GM19193 (cell line): ENCODE data around the gene MCMBP.
A peak's percentile ranks its signal among the peaks of the same experiment; 100 is the strongest.

Source experiments
- POLR2A ChIP-seq: IDR thresholded peaks from 4 replicates; pipeline ENCODE4 v1.6.1; 2011; ENCODE audit not compliant: insufficient read depth, insufficient read length; ENCODE audit errors: extremely low read depth

MCMBP gene

DNA sequence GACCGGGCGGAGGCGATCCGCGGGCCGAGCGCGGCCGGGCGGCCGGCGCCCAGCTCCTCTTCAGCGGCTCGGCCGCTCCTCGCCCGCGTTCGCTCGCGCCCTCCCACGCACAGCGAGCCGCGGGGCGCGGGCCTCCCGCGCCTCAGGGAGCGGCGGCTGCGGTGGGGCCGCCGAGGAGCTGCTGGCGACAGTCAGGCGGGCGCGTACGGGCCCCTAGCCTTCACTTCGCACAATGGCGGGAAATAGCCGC lies at the start of gene MCMBP:
TSS of gene MCMBP (minus strand) at position 234 of the 250 bp plus-strand sequence. CDS start 259 bp downstream, outside the sequence.
- peak; percentile 72 for TF ChIP-seq POLR2A

DNA sequence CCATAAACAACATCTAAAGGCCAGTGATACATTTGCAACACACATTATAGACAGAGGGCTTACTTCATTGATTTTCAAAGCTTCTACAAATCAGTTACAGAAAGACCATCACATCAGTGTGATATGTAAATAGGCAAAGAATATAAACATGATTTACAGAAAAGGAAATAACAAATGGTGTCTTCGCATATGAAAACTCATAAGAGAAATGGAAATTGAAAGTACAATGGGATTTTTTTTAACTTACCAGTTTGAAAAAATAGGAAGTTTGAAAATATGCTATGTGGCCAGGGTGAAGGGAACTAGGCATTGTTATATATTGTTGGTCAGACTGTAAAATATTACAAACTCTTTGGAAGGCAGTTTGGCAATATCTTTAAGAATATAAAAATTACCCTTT lies 47.2 kb upstream of the MCMBP start:
- no peak for TF ChIP-seq POLR2A

DNA sequence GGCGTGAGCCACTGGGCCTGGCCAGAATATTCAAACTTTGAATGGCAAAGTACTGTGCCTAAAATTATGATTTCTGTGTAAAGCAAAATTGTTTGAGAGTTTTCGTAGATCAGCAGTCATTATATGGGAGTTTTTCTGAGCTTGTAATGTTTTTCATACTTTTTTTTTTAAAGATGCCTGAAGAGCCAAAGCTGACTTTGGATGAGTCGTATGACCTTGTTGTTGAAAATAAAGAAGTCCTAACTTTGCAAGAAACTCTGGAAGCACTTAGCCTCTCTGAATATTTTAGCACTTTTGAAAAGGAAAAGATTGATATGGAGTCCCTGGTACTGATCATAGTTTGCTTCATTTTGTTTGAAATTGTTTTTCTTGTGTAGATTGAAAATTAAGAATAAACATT lies 46.6 kb upstream of the MCMBP start:
- no peak for TF ChIP-seq POLR2A

DNA sequence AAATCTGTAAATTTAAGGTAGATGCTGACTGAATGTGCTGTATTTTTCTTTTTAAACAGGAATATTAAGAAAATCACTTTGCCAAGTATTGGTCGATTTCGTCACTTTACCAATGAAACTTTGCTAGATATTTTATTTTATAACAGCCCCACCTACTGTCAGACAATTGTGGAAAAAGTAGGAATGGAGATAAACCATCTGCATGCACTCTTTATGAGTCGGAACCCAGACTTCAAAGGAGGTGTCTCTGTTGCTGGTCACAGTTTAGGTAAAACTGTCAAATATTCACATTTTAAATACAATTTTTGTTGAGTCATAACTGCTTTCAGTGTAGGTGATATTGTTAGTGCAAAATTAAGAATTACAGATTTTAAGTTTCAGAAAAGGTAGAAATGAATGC lies 45.1 kb upstream of the MCMBP start:
- TF ChIP-seq POLR2A, result no peak

DNA sequence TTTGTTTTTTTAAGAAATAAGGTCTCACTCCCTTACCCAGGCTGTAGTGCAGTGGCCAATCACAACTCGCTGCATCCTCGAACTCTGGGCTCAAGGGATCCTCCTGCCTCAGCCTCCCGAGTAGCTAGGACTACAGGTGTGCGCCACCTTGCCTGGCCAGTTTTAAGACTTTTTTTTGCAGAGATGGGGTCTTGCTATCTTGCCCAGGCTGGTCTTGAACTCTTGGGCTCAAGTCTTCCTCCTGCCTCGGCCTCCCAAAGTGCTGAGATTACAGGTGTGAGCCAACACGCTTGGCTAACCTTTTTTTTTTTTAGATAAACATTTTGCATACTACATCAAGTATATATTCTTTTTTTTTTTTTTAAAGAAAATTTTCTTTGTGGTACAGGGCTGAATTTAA lies 38.0 kb upstream of the MCMBP start:
- TF ChIP-seq POLR2A, result no peak

DNA sequence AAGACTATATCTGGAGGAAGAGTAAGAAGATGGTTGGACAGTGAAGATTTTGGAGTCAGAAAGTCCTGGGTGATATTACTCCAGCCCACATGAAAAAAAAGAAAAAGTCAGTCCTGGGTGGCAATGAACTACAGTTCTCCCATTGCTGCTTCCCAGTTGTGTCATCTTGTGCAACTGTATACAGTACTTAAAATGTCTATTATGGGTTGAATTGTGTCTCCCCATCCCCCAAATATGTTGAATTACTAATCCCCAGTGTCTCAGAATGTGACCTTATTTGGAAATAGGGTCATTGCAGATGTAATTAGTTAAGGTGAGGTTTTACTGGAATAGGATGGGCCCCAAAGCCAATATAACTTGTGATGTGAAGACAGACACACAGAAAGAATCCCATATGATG lies 35.5 kb upstream of the MCMBP start:
- no peak for TF ChIP-seq POLR2A

DNA sequence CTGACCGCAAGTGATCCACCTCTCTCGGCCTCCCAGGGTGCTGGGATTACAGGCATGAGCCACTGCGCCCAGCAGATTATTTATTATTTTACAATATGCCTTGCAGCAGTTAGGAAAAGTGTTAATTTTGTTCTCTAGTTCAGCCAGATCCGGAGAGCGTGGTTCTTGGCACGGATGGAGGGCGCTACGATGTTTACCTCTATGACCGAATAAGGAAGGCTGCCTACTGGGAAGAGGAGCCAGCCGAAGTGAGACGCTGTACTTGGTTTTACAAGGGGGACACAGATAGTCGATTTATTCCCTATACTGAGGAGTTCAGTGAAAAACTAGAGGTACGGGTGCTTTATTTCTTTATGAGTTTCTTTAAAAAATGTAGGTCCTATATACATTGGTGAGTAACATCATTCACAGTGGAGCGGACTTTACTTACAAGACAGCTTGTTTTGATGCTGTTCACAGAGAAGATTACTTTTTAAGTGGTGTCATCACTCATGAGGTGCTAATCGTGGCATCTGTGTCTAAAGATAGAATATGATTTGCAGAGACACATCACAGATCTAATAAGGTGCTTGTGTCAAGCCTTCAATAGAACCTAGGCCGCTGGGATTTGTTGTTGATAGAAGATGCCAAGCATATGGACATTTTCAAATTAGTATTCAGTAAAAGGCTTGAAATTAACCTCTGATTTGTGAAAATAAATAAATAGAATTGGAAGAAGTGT lies 31.5 kb upstream of the MCMBP start:
- no peak for TF ChIP-seq POLR2A

DNA sequence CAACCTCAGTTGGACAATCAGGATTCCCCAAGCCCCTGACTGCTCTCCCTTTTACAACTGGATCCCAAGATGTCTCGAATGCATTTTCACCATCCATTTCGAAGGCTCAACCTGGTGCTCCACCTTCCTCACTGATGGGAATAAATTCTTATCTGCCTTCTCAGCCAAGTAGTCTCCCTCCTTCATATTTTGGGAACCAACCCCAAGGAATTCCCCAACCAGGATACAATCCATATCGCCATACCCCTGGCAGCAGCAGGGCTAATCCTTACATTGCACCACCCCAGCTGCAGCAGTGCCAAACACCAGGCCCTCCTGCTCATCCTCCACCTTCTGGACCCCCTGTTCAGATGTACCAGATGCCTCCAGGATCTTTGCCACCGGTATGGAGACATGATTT lies 25.9 kb upstream of the MCMBP start:
- no peak for TF ChIP-seq POLR2A

GRCh38 chr10:119896937-119897770 lies 24.5 kb upstream of the MCMBP start:
- TF ChIP-seq POLR2A, result no peak

DNA sequence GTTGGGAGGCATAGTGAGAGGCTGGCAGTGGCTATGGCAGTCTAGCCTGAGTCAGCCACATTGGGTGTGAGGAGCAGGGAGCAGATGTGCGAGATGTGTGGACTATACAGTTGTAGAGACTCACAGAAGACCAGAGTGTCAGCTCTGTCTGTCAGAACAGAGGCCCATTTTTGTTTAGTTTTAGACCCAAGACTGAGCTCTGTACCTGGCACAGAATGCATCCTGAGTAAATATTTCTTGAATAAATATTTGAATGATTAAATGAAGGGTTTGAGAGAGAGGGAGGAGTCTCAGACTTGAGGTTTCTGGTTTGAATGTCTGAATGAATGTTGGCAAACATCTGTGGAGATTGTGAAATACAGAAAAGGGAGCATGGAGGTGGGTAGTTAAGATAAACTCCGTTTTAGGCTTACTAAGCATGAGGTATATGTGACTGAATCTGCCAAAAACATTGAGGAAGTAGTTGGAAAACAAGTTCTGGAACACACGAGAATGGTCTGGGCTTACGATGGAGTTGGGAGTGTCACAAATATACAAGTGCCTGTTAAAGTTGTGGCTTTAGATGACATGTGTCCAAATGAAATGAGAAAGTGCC lies 23.5 kb upstream of the MCMBP start:
- no peak for TF ChIP-seq POLR2A

DNA sequence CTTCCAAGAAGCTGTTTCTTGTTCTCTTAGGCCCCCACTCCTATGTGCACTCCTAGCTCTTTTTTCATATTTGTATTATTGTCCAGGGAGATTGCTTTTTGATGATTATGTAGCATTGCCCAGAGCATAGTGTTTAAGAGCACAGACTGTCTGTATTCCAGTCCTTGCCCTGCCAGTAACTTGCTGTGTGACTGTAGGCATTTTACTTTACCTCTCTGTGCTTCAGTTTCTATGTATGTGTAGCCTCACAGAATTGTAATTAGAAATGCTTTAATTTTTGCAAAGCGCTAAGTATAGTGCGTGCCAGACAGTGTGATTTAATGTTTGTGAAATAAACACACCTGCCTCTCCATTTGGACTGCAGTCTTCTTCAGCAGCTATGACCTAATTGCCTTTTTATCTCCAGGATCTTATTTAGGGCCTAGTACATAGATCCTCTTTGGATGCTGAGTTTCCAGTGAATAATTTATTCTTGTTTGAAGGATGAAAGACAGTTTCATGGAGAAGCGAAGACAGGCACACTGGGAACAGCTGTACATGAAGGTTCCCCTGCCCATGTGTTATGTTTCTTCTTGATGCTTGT lies 21.3 kb upstream of the MCMBP start:
- TF ChIP-seq POLR2A, result no peak

- no peak for TF ChIP-seq POLR2A
These were observed 20.4 kb upstream of the MCMBP start for GRCh38 chr10:119893074-119893473.

- peak; percentile 90 for TF ChIP-seq POLR2A
These were observed 19.8 kb upstream of the MCMBP start, which contains the start of gene SEC23IP for GRCh38 chr10:119892188-119893065. Gene SEC23IP, plus strand, starts transcription at chr10:119892730. Its CDS starts 53 bp downstream, at chr10:119892783.

GRCh38 chr10:119878524-119878923 lies 5.9 kb upstream of the MCMBP start:
- no peak for TF ChIP-seq POLR2A
